ENCODE data around the gene KCNMB4. TPM values are rescaled to one million over a fixed set of nuclear protein-coding genes. Genes with fewer than 3 reads are reported as not detected.

The KCNMB4 gene
- total and polyA plus RNA-seq, 2 donors (not counting 1 experiment from before 2014, with no cell fraction given): 0.66 to 0.67 TPM

DNA sequence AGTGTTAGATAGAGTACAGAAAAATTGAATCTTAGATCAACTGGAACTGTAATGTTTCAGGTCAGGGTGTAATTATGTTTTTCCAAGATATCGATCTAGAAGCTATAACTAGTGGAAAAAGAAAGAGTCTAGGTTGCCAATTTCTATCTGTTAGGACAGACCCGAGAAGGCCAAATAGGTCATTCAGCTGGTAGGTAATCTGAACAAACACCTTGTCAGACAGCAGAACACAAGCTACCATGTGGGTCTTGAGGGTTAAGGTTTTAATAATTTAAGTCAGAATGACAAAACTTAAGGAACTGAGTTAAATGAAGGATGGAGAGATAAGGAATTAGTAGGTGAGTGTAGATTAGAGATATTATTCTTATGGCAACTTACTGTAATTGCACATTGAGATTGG lies 44.9 kb upstream of the KCNMB4 start:
- ChIA-PET POLR2A (no interaction called here), CTCF (no interaction called here)
- Histone ChIP-seq H3K36me3 (replicated peaks in 1 of 2; ENCODE audit: control extremely low read depth in 1 of 2, control insufficient read depth in 1 of 2, extremely low read depth in 1 of 2, insufficient read depth in 2 of 2, low read length in 1 of 2) (peaks cover 8 to 14% of the 10 kb centered on the region in 2 experiments), H3K4me2 (replicated peaks; ENCODE audit: low read depth, low read length, poor library complexity, severe bottlenecking) (no peak overlapping the region), H3K4me1 (ENCODE audit: control insufficient read depth in 2 of 2, insufficient read depth in 2 of 2, low read length in 2 of 2) (peaks cover 3 to 17% of the 10 kb centered on the region in 2 donors), H2AFZ (ENCODE audit: insufficient read depth, low read depth, low read length, poor library complexity, severe bottlenecking) (no peak overlapping the region), H3K9ac (ENCODE audit: low read length) (no peak overlapping the region), H3K27me3 (replicated peaks in 1 of 4; ENCODE audit: control extremely low read depth in 1 of 4, control insufficient read depth in 3 of 4, insufficient read depth in 4 of 4, low read length in 3 of 4) (no peaks in the 10 kb centered on the region), H3K9me3 (ENCODE audit: control extremely low read depth in 1 of 3, control insufficient read depth in 2 of 3, insufficient read depth in 1 of 3, low read length in 2 of 3) (no peaks in the 10 kb centered on the region), H4K20me1 (ENCODE audit: control insufficient read depth, insufficient read depth, low read length, poor library complexity, severe bottlenecking) (peaks cover 10% of the 10 kb centered on the region), H3K27ac (ENCODE audit: low read length in 2 of 2) (no peak overlapping the region), H3K4me3 (ENCODE audit: control extremely low read depth in 1 of 5, extremely low read depth in 1 of 5, insufficient read depth in 1 of 5, low read depth in 2 of 5, low read length in 4 of 5) (no peak overlapping the region), H3K79me2 (ENCODE audit: control insufficient read depth, insufficient read depth, low read length) (peaks cover 29% of the 10 kb centered on the region)
- TF ChIP-seq, protein P1, sequence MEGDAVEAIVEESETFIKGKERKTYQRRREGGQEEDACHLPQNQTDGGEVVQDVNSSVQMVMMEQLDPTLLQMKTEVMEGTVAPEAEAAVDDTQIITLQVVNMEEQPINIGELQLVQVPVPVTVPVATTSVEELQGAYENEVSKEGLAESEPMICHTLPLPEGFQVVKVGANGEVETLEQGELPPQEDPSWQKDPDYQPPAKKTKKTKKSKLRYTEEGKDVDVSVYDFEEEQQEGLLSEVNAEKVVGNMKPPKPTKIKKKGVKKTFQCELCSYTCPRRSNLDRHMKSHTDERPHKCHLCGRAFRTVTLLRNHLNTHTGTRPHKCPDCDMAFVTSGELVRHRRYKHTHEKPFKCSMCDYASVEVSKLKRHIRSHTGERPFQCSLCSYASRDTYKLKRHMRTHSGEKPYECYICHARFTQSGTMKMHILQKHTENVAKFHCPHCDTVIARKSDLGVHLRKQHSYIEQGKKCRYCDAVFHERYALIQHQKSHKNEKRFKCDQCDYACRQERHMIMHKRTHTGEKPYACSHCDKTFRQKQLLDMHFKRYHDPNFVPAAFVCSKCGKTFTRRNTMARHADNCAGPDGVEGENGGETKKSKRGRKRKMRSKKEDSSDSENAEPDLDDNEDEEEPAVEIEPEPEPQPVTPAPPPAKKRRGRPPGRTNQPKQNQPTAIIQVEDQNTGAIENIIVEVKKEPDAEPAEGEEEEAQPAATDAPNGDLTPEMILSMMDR (IDR thresholded peaks at IDR 0.05): no peak
- no peak for TF ChIP-seq EZH2 (IDR thresholded peaks at IDR 0.05; ENCODE audit: borderline replicate concordance, insufficient read depth, low read depth, low read length, poor library complexity, severe bottlenecking)
- Mint-ChIP-seq H3K9me3 (ENCODE audit: insufficient read depth) (no peaks in the 10 kb centered on the region), H3K27me3 (no peaks in the 10 kb centered on the region), H3K4me3 (no peak overlapping the region), H3K4me1 (peaks cover 21% of the 10 kb centered on the region), H3K27ac (no peak overlapping the region)
- 100% methylated on average over 1 of the region's 2 CpGs for whole genome bisulfite sequencing (ENCODE audit: insufficient coverage)
- ATAC-seq (ENCODE audit: low read depth) (no peak), DNase-seq (no peak)
- intact Hi-C loops (cut with micrococcal nuclease): no loop called here

GRCh38 chr12:70327541-70327940 lies 38.5 kb upstream of the KCNMB4 start:
- WGBS (ENCODE audit: insufficient coverage): 100% methylated on average over 2 of the region's 2 CpGs
- POLR2A ChIA-PET: no interaction called here
- Histone ChIP-seq H3K27ac (ENCODE audit: low read length in 2 of 2) (no peak overlapping the region), H3K9ac (ENCODE audit: low read length) (no peak overlapping the region), H3K4me1 (ENCODE audit: control insufficient read depth in 2 of 2, insufficient read depth in 2 of 2, low read length in 2 of 2) (no peaks in the 10 kb centered on the region), H3K36me3 (replicated peaks in 1 of 2; ENCODE audit: control extremely low read depth in 1 of 2, control insufficient read depth in 1 of 2, extremely low read depth in 1 of 2, insufficient read depth in 2 of 2, low read length in 1 of 2) (peaks cover 6 to 14% of the 10 kb centered on the region in 2 experiments), H3K9me3 (ENCODE audit: control extremely low read depth in 1 of 3, control insufficient read depth in 2 of 3, insufficient read depth in 1 of 3, low read length in 2 of 3) (no peaks in the 10 kb centered on the region), H4K20me1 (ENCODE audit: control insufficient read depth, insufficient read depth, low read length, poor library complexity, severe bottlenecking) (no peaks in the 10 kb centered on the region), H3K79me2 (ENCODE audit: control insufficient read depth, insufficient read depth, low read length) (peaks cover 8% of the 10 kb centered on the region), H3K4me3 (ENCODE audit: control extremely low read depth in 1 of 5, extremely low read depth in 1 of 5, insufficient read depth in 1 of 5, low read depth in 2 of 5, low read length in 4 of 5) (no peak overlapping the region), H2AFZ (ENCODE audit: insufficient read depth, low read depth, low read length, poor library complexity, severe bottlenecking) (no peak overlapping the region), H3K27me3 (replicated peaks in 1 of 4; ENCODE audit: control extremely low read depth in 1 of 4, control insufficient read depth in 3 of 4, insufficient read depth in 4 of 4, low read length in 3 of 4) (no peaks in the 10 kb centered on the region), H3K4me2 (replicated peaks; ENCODE audit: low read depth, low read length, poor library complexity, severe bottlenecking) (no peak overlapping the region)
- DNase-seq (no peak), ATAC-seq (ENCODE audit: low read depth) (no peak)
- Mint-ChIP-seq H3K27ac (no peak overlapping the region), H3K4me1 (no peaks in the 10 kb centered on the region), H3K9me3 (ENCODE audit: insufficient read depth) (no peaks in the 10 kb centered on the region), H3K27me3 (no peaks in the 10 kb centered on the region), H3K4me3 (no peak overlapping the region)
- CTCF ChIA-PET: no interaction called here
- intact Hi-C loops (cut with micrococcal nuclease): loop anchor here (2.0 kb wide), 1 partner anchor 39 kb away; the partner anchor contains the start of gene KCNMB4
- no peak for TF ChIP-seq EZH2 (IDR thresholded peaks at IDR 0.05; ENCODE audit: borderline replicate concordance, insufficient read depth, low read depth, low read length, poor library complexity, severe bottlenecking)
- TF ChIP-seq, protein P1 (IDR thresholded peaks at IDR 0.05): no peak

Measured in B cell (primary cell).